GM10248 (cell line): ENCODE data around the gene PPP1R9A.

Experiments used
- CTCF ChIA-PET: fragments of 300-600 bp; sonication (Branson Sonifier 250); formaldehyde crosslinking; extraction: SDS; loops from one replicate; lab custom pipeline; 2021; ENCODE audit warnings: antibody characterized with exemption; lab: Yijun Ruan, JAX
- POLR2A ChIA-PET: fragments of 350-650 bp; sonication (Branson Sonifier 250); formaldehyde crosslinking; extraction: SDS; loops from one replicate; lab custom pipeline; 2020; ENCODE audit warnings: antibody characterized with exemption; lab: Yijun Ruan, JAX
- DNase-seq: peaks from one replicate; pipeline ENCODE4 v3.0.0; 2012; ENCODE audit errors: extremely low spot score
- CTCF ChIP-seq: IDR thresholded peaks from 2 replicates; pipeline ENCODE4 v1.5.1; 2012; ENCODE audit warnings: mild to moderate bottlenecking, low read depth; ENCODE audit errors: extremely low read depth, missing control alignments, control extremely low read depth

The PPP1R9A gene

DNA sequence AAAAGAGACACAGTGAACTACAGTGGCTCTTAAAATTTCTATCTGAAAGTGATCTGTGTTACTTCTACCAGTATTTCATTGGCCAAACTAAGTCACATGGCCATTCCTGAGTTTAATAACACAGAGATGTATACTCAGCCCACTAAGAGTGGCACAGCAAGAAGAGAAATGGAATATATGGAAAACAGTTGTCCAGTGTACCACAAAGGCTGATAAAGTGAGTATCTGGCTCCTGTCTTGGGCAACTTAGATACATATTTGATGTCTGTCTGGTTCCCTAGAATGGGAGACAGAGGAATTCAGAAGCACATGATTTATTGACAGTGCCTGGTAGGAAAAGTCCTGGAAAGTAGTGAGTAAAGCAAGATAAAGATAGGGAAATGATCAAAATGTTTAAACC lies 427.1 kb downstream of the PPP1R9A start:
- ChIA-PET POLR2A (no interaction called here), CTCF (interaction anchor here (1.0 kb wide), 1 partner anchor 142 kb away, joined by 3 read pairs; no protein-coding TSS in a partner anchor)
- no peak for DNase-seq
- no peak for TF ChIP-seq CTCF

DNA sequence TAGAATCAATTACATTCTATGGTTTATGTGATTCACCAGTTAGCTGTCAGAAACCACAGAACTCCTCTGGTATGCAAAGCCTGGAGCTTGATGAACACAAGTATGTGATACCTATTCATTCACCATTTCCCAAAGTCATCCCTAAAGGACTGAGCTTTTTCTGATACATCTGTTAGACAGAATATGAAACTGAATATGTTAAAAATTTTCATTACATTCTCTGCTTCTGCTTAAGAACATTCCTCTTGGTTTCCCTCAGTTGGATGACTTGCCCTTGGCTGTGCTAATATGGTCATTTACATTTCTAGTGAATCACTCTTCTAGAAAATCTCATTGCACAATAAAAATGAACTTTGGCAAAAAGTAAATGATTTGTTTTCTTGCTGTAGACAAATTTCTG lies 427.7 kb downstream of the PPP1R9A start:
- POLR2A ChIA-PET, result no interaction called here
- no peak for TF ChIP-seq CTCF
- CTCF ChIA-PET, result interaction anchor here (1.0 to 1.1 kb wide), 2 partner anchors 12 to 142 kb away, joined by 3 to 4 read pairs; no protein-coding TSS in a partner anchor
- no peak for DNase-seq

GRCh38 chr7:95338832-95339231 lies 431.4 kb downstream of the PPP1R9A start:
- ChIA-PET POLR2A (no interaction called here), CTCF (interaction anchor here (1.2 to 1.4 kb wide), 2 partner anchors 14 to 173 kb away, joined by 3 to 4 read pairs; no protein-coding TSS in a partner anchor)
- no peak for TF ChIP-seq CTCF
- no peak for DNase-seq

DNA sequence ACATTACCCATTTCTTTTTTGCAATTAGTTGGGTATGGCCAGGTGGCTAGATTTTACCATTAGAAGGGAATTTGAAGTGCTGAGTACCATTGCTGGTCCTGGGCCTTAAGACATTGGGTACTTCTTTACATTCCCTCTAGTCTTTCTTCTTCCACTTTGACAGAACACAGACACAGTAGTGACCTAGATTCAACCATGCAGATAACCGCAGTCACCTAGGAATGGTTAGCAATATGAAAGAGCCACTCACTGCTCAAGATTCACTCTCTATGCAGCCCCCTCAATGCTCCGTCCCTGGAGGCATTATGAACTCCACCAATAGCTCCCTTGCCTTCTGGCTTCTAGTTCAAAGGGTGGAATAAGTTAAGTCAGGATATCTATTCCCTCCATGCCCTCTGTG lies 433.1 kb downstream of the PPP1R9A start:
- no peak for DNase-seq
- ChIA-PET POLR2A (no interaction called here), CTCF (no interaction called here)
- TF ChIP-seq CTCF, result no peak

DNA sequence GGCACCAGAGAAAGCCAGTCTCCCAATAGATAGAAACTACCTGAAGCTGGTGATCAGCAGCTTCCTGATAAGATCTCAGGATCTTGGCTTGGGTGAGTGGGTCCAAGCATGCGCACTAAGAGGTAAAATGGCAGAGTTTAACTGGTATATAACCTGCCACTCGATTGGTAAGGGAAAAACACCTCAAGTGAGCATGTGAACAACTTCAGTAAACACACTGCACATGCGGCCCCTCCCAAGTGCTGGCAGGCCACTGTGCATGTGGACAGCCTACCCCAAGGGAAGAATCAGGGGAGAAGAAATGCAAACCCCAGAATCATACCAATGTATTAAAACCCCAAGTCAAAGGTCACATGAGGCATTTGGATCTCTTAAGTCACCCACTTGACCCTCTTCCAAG lies 434.6 kb downstream of the PPP1R9A start:
- no peak for TF ChIP-seq CTCF
- DNase-seq, result no peak
- ChIA-PET POLR2A (no interaction called here), CTCF (no interaction called here)

DNA sequence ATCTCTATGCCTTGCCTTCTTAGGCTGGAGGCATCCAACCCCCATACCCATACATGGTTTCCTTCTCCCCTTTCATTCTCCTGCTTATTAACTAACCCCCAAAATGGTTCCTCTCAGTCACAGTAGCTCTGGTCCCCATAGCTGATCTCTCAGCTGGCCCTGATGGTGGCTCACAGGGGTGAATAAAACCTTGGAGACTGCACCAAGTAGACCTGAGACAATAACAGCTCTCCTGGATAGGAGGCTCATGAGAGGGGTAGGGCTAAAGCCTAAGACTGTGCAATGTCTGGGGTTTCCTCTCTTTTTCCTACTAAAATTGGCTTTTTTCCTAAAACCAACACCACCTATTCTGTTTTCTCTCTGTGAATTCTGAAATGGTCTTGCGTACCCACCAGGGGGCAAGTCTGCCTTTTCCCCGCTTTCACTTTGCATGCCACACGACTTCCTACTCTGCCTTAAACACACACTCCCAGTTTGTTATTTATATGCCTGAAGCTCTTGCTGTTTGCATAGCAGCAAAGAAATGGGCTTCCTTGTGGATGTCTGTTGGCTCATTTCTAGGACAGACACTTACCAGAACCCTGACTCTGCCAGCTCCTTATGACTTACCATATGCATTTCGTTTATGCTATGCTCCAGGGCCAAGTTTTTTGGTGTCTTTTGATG lies 435.4 kb downstream of the PPP1R9A start:
- ChIA-PET POLR2A (no interaction called here), CTCF (no interaction called here)
- no peak for TF ChIP-seq CTCF
- no peak for DNase-seq
